Parathyroid adenoma (tissue), 2 donors: ENCODE measurements around the gene PHF14.
"Not testable (repeated sequence)": the region's sequence is repeated elsewhere in the genome, so short reads cannot be mapped to it uniquely, and the experiment has no call there.

Experiments used
- H2AFZ ChIP-seq: fragments of 300-600 bp; sonication (generic); one replicate; pipeline ENCODE4 v1.7.0; 2017; ENCODE audit warnings: antibody characterized with exemption, mild to moderate bottlenecking
- H3K27ac ChIP-seq: fragments of 300-600 bp; sonication (generic); one replicate; pipeline ENCODE4 v1.7.0; 2017
- H3K27me3 ChIP-seq: fragments of 300-600 bp; sonication (generic); one replicate; pipeline ENCODE4 v1.7.0; 2017; ENCODE audit warnings: low read length; ENCODE audit not compliant: control insufficient read depth, insufficient read depth
- H3K36me3 ChIP-seq: fragments of 300-600 bp; sonication (generic); one replicate; pipeline ENCODE4 v1.7.0; 2017; ENCODE audit warnings: low read length; ENCODE audit not compliant: control insufficient read depth, insufficient read depth
- H3K4me1 ChIP-seq: fragments of 300-600 bp; sonication (generic); one replicate; pipeline ENCODE4 v1.7.0; 2017; ENCODE audit warnings: control low read depth
- H3K4me2 ChIP-seq: fragments of 300-600 bp; sonication (generic); one replicate; pipeline ENCODE4 v1.7.0; 2017; ENCODE audit warnings: low read length
- H3K4me3 ChIP-seq: fragments of 300-600 bp; sonication (generic); one replicate; pipeline ENCODE4 v1.7.0; 2017; ENCODE audit warnings: low read depth, low read length
- H3K79me2 ChIP-seq: fragments of 300-600 bp; sonication (generic); one replicate; pipeline ENCODE4 v1.7.0; 2017; ENCODE audit warnings: control low read depth
- H3K9ac ChIP-seq: fragments of 300-600 bp; sonication (generic); one replicate; pipeline ENCODE4 v1.7.0; 2017; ENCODE audit warnings: mild to moderate bottlenecking
- H3K9me3 ChIP-seq: fragments of 300-600 bp; sonication (generic); one replicate; pipeline ENCODE4 v1.7.0; 2017; ENCODE audit warnings: low read length; ENCODE audit not compliant: control insufficient read depth
- TF ChIP-seq, protein P1 (sequence below): fragments of 300-600 bp; sonication (generic); IDR thresholded peaks from one replicate; pipeline ENCODE4 v1.7.0; 2017; ENCODE audit warnings: antibody characterized with exemption, mild to moderate bottlenecking
- donor health status: primary hyperparathyroidism.

The PHF14 gene

GRCh38 chr7:10973061-10973941, at the start of gene PHF14:
Gene PHF14 (plus strand): TSS chr7:10973872. CDS start chr7:10974324, 452 bp downstream.
- peak within 1 kb of the TSS; percentile 81 for H3K4me2 ChIP-seq
- H3K79me2 ChIP-seq = peaks cover 4% of the 10 kb centered on the region
- no peaks in the 10 kb centered on the region for H3K36me3 ChIP-seq
- no peaks in the 10 kb centered on the region for H3K27me3 ChIP-seq
- H2AFZ ChIP-seq = peak within 1 kb of the TSS; percentile 81
- H3K4me1 ChIP-seq = peaks cover 2% of the 10 kb centered on the region
- TF ChIP-seq, protein P1, sequence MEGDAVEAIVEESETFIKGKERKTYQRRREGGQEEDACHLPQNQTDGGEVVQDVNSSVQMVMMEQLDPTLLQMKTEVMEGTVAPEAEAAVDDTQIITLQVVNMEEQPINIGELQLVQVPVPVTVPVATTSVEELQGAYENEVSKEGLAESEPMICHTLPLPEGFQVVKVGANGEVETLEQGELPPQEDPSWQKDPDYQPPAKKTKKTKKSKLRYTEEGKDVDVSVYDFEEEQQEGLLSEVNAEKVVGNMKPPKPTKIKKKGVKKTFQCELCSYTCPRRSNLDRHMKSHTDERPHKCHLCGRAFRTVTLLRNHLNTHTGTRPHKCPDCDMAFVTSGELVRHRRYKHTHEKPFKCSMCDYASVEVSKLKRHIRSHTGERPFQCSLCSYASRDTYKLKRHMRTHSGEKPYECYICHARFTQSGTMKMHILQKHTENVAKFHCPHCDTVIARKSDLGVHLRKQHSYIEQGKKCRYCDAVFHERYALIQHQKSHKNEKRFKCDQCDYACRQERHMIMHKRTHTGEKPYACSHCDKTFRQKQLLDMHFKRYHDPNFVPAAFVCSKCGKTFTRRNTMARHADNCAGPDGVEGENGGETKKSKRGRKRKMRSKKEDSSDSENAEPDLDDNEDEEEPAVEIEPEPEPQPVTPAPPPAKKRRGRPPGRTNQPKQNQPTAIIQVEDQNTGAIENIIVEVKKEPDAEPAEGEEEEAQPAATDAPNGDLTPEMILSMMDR = no peak
- no peaks in the 10 kb centered on the region for H3K9me3 ChIP-seq
- H3K4me3 ChIP-seq = peak within 1 kb of the TSS; percentile 60
- H3K9ac ChIP-seq = peak within 1 kb of the TSS; percentile 2
- H3K27ac ChIP-seq = peak within 1 kb of the TSS; percentile 21

DNA sequence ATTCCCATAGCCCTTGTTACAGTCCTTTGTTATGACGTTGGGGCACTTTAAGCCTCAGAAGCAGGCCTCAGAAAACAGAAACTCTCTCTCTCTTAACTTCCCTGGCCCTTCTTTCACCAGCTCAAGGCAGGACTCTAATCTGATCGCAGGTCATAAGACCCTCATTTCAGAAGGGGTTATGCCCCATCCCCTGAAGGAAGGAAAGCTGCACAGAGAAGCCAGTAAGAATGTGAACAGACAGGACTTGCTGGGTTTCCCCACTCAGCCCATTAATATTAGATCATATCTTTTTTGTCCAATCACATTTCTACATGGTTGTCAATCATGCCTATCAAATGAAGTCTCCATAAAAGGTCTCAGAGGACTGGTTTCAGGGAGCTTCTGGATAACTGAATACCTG, 49.3 kb upstream of the PHF14 start:
- no peaks in the 10 kb centered on the region for H3K27me3 ChIP-seq
- H3K4me1 ChIP-seq = peaks cover 3% of the 10 kb centered on the region
- peaks cover 3% of the 10 kb centered on the region for H3K79me2 ChIP-seq
- no peak overlapping the region for H3K4me3 ChIP-seq
- H3K27ac ChIP-seq = no peak overlapping the region
- no peak overlapping the region for H3K4me2 ChIP-seq
- no peak overlapping the region for H3K9ac ChIP-seq
- TF ChIP-seq, protein P1 = no peak
- no peaks in the 10 kb centered on the region for H3K9me3 ChIP-seq
- H2AFZ ChIP-seq = no peak overlapping the region
- H3K36me3 ChIP-seq = no peaks in the 10 kb centered on the region

- not testable (repeated sequence) for H3K79me2 ChIP-seq, H3K9ac ChIP-seq, H3K4me1 ChIP-seq, H3K4me3 ChIP-seq, H2AFZ ChIP-seq, H3K9me3 ChIP-seq, H3K27me3 ChIP-seq, H3K27ac ChIP-seq, H3K36me3 ChIP-seq, H3K4me2 ChIP-seq
Observed at GRCh38 chr7:10928203-10928602, 45.5 kb upstream of the PHF14 start.

GRCh38 chr7:10930551-10930950, 43.1 kb upstream of the PHF14 start:
- no peak overlapping the region for H3K4me2 ChIP-seq
- no peaks in the 10 kb centered on the region for H3K4me1 ChIP-seq
- H3K27ac ChIP-seq = no peak overlapping the region
- no peak overlapping the region for H3K9ac ChIP-seq
- H3K36me3 ChIP-seq = no peaks in the 10 kb centered on the region
- TF ChIP-seq, protein P1 = no peak
- H3K27me3 ChIP-seq = no peaks in the 10 kb centered on the region
- no peak overlapping the region for H3K4me3 ChIP-seq
- H3K9me3 ChIP-seq = no peaks in the 10 kb centered on the region
- H3K79me2 ChIP-seq = peaks cover 7% of the 10 kb centered on the region
- H2AFZ ChIP-seq = no peak overlapping the region

DNA sequence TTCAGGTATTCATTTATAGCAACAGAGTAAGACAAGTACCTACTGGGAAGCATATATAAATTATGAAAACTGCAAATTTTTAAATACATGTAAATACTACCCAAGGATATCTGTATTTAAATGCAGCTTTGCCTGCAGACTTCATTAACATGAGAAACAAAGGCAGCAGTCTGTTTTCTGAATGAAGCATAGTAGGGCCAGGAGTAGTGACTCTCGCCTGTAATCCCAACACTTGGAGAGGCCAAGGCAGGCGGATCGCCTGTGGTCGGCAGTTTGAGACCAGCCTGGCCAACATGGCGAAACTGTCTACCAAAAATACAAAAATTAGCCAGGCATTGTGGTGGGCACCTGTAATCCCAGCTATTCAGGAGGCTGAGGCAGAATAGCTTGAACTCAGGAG, 42.5 kb upstream of the PHF14 start:
- Histone ChIP-seq H3K4me1 (no peaks in the 10 kb centered on the region), H3K9me3 (no peaks in the 10 kb centered on the region), H2AFZ (no peak overlapping the region), H3K4me2 (no peak overlapping the region), H3K27ac (no peak overlapping the region), H3K27me3 (no peaks in the 10 kb centered on the region), H3K79me2 (peaks cover 7% of the 10 kb centered on the region), H3K9ac (no peak overlapping the region), H3K4me3 (no peak overlapping the region), H3K36me3 (no peaks in the 10 kb centered on the region)
- TF ChIP-seq, protein P1 = no peak
